ENCODE results near the gene BGN. TPM values are rescaled to one million over a fixed set of nuclear protein-coding genes. Genes with fewer than 3 reads are reported as not detected.

BGN gene
- total RNA-seq, 1 donor = 133 TPM

DNA sequence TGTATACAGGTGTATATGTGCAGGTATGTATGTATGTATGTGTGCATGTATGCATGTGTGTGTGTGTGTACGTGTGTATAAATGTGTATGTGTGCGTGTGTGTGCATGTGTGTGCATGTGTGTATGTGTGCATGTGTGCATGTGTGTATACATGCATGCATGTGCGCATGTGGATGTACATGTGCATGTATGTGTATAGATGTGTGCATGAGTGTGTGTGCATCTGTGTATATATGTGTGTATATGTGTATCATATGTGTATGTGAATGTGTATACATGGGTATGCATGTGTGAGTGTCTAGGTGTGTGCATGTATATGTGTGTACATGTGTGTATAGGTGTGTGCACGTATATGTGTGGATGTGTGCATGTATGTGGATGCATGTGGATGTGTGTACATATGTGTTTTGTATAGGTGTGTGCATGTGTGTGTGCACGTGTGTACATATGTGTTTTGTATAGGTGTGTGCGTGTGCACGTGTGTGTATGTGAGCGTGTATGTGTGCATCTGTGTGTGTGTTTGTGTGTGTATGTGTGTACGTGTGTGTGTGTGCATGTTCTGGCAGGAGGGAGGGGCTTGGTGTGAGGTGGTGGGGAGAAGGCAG, 6.0 kb downstream of the BGN start:
- TF ChIP-seq, protein P1, sequence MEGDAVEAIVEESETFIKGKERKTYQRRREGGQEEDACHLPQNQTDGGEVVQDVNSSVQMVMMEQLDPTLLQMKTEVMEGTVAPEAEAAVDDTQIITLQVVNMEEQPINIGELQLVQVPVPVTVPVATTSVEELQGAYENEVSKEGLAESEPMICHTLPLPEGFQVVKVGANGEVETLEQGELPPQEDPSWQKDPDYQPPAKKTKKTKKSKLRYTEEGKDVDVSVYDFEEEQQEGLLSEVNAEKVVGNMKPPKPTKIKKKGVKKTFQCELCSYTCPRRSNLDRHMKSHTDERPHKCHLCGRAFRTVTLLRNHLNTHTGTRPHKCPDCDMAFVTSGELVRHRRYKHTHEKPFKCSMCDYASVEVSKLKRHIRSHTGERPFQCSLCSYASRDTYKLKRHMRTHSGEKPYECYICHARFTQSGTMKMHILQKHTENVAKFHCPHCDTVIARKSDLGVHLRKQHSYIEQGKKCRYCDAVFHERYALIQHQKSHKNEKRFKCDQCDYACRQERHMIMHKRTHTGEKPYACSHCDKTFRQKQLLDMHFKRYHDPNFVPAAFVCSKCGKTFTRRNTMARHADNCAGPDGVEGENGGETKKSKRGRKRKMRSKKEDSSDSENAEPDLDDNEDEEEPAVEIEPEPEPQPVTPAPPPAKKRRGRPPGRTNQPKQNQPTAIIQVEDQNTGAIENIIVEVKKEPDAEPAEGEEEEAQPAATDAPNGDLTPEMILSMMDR (IDR thresholded peaks at IDR 0.05; ENCODE audit: insufficient read depth, low read length) = no peak
- DNase-seq (ENCODE audit: low read depth) = no peak
- H3K4me3 ChIP-seq (ENCODE audit: low read depth, low read length) = no peak overlapping the region

DNA sequence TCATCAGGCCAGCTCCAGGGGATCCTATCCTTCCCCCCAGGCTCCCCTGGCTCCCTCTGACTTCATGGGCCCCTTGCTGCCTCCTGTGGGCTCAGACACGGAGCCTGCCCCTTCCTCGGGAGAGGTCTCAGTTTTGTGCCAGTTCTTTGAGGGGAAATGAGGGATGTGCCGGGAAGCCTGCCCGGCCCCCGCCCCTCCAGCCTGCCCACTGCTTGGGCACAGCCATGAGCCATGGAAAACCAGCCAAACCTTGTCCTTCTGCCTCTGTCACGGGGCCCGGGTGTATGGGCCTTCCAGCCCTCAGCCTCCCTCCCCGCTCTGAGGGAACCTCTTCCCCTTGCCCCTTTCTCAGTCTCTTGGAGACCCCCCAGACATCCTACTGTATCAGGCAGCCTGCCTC, 6.8 kb downstream of the BGN start:
- H3K4me3 ChIP-seq (ENCODE audit: low read depth, low read length) = no peak overlapping the region
- TF ChIP-seq, protein P1 (IDR thresholded peaks at IDR 0.05; ENCODE audit: insufficient read depth, low read length) = no peak
- no peak for DNase-seq (ENCODE audit: low read depth)

GRCh38 chrX:153502131-153502530, 7.4 kb downstream of the BGN start:
- H3K4me3 ChIP-seq (ENCODE audit: low read depth, low read length) = no peak overlapping the region
- TF ChIP-seq, protein P1 (IDR thresholded peaks at IDR 0.05; ENCODE audit: insufficient read depth, low read length) = no peak
- DNase-seq (ENCODE audit: low read depth) = no peak

DNA sequence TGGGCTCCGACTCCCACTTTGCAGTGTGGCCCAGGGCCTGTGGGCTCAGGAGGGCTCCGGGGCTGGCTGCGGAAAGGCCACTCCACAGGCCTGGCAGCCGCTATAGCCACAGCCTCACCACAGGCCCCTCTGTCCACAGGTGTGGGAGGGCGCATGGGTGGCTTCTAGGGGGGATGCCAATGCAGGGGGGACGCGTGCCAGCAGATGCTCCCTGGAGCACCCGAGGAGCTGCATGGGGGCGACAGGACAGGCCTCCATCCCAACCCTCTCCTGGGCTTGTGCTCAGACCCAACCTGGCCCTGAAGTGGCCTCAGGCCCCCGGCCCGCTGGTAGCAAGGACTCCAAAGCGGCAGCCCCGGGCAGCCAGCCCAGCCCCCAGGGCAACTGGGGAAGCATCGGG, 8.0 kb downstream of the BGN start:
- TF ChIP-seq, protein P1 (IDR thresholded peaks at IDR 0.05; ENCODE audit: insufficient read depth, low read length) = no peak
- H3K4me3 ChIP-seq (ENCODE audit: low read depth, low read length) = no peak overlapping the region
- DNase-seq (ENCODE audit: low read depth) = no peak

DNA sequence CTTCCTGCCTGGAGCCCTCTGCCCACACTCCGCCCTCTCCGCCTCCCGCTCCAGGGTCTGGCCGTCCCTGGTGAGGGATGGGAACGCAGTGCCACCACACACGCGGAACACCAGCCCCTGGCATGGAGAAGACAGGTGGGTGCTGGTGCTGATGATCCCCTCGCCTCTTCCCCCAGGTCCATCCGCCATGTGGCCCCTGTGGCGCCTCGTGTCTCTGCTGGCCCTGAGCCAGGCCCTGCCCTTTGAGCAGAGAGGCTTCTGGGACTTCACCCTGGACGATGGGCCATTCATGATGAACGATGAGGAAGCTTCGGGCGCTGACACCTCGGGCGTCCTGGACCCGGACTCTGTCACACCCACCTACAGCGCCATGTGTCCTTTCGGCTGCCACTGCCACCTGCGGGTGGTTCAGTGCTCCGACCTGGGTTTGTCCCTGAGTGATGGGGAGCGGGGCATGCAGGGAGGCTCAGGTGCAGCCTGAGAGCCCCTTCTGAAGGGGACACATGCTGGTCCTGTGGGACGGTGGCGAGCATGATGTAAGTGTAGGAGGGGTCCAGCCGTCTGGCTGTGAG, 9.8 kb downstream of the BGN start:
- no peak overlapping the region for H3K4me3 ChIP-seq (ENCODE audit: low read depth, low read length)
- no peak for DNase-seq (ENCODE audit: low read depth)
- TF ChIP-seq, protein P1 (IDR thresholded peaks at IDR 0.05; ENCODE audit: insufficient read depth, low read length) = no peak

DNA sequence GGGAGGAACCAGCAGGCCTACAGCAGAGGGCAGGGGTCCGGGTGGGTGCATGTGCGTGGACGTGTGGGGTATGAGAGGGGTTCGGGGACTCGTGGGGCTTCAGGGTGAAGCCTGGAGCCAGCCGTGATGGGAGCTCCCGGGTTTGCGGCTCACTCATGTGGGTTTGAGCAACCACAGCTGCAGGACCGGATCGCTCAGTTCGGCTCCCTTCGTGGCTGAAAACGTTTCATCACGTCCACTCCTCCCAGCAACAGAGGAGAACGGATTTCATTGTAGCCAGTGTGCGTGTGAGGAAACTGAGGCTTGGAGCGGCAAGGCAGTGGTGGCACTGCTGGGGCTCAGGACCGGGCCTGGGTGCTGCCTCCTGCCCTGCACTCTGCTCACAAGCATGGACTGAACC, 10.6 kb downstream of the BGN start:
- DNase-seq (ENCODE audit: low read depth) = no peak
- TF ChIP-seq, protein P1 (IDR thresholded peaks at IDR 0.05; ENCODE audit: insufficient read depth, low read length) = no peak
- H3K4me3 ChIP-seq (ENCODE audit: low read depth, low read length) = no peak overlapping the region
